OCI-LY3 (cell line): Measurements from ENCODE around the gene KLHL36.

ENCODE experiments used
- H2AFZ ChIP-seq: fragments of 200-600, 300-600 bp; shearing (Covaris generic); 2 replicates; pipeline ENCODE4 v1.6.0; 2014; ENCODE audit warnings: antibody characterized with exemption, low read depth, low read length
- H3K27ac ChIP-seq: fragments of 200-600, 300-600 bp; sonication (generic); 2 replicates; pipeline ENCODE4 v1.5.1; 2014; ENCODE audit warnings: mild to moderate bottlenecking, low read length, moderate library complexity, mixed read lengths
- H3K27me3 ChIP-seq: fragments of 200-600, 300-600 bp; sonication (generic); 2 replicates; pipeline ENCODE4 v1.6.1; 2014; ENCODE audit warnings: low read depth, low read length, mixed read lengths
- H3K36me3 ChIP-seq: fragments of 200-600, 300-600 bp; sonication (generic); replicated peaks from 2 replicates; pipeline ENCODE3; 2014; ENCODE audit warnings: low read depth, low read length, mixed read lengths
- H3K4me1 ChIP-seq: fragments of 300-600, 200-600 bp; sonication (generic); 2 replicates; pipeline ENCODE4 v1.6.1; 2014; ENCODE audit warnings: low read length, mixed read lengths
- H3K4me2 ChIP-seq: fragments of 200-600, 300-600 bp; sonication (generic); 2 replicates; pipeline ENCODE4 v1.6.1; 2014; ENCODE audit warnings: low read length, mixed read lengths
- H3K4me3 ChIP-seq: fragments of 300-600, 200-600 bp; sonication (generic); 2 replicates; pipeline ENCODE4 v1.5.1; 2014; ENCODE audit warnings: antibody characterized with exemption, mild to moderate bottlenecking, low read length, moderate library complexity
- H3K79me2 ChIP-seq: fragments of 300-600, 200-600 bp; shearing (Covaris generic); 2 replicates; pipeline ENCODE4 v1.6.1; 2014; ENCODE audit warnings: mild to moderate bottlenecking, low read length, mixed read lengths
- H3K9ac ChIP-seq: fragments of 300-600, 200-600 bp; shearing (Covaris generic); 2 replicates; pipeline ENCODE4 v1.6.0; 2014; ENCODE audit warnings: mild to moderate bottlenecking, low read length, moderate library complexity
- H3K9me3 ChIP-seq: fragments of 200-600, 300-600 bp; shearing (Covaris generic); 2 replicates; pipeline ENCODE4 v1.6.1; 2014; ENCODE audit warnings: low read length, mixed read lengths; ENCODE audit not compliant: insufficient read depth
- H4K20me1 ChIP-seq: fragments of 200-600, 300-600 bp; sonication (generic); 2 replicates; pipeline ENCODE4 v1.6.1; 2016; ENCODE audit warnings: low read length, mixed read lengths; ENCODE audit not compliant: insufficient read depth
- EZH2phosphoT487 ChIP-seq: fragments of 200-600 bp; shearing (Covaris generic); IDR thresholded peaks from 2 replicates; pipeline ENCODE4 v1.6.1; 2018; ENCODE audit warnings: antibody characterized with exemption, mixed run types, low read depth
- TF ChIP-seq, protein P1 (sequence below): fragments of 200-600, 300-600 bp; sonication (generic); IDR thresholded peaks from 2 replicates; pipeline ENCODE4 v1.5.1; 2014; ENCODE audit warnings: antibody characterized with exemption, low read length, low read depth

The KLHL36 gene

DNA sequence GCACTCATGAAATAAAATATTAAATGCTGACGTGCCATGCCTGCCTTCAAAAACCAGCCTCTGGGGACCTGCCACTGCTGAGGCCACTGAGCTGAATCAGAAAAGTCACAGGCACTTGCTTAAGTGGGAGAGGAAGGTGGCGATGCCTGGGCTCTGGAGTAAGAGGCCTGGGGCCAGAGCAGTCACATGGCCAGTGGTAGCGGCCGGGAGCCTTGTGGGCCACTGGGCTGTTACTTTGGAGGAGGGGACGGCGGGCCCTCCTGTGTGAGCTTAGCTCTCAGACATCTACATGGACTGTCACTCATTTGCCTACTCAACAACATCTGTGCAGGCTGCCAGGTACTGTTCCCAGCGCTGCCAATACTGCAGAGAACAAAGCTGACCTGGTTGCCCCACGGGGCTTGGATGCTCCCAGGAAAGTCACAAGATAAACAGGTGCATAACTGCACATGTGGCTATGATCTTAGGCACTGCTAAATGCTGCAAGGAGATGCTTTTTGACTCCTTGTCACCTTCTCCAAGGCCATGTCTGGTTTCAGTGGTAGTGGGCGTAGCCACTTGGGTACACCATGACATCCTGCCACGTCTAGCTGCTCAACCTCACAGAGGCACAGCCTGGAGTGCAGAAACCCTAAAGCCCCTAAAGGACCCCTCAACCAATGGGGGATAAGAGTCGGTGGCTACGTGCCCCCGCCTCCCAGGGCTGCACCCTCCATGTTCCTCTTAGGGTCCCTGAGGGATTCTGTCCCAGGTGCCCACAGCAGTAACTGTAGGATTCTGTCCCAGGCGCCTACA is 42.0 kb upstream of the KLHL36 start:
- Histone ChIP-seq H3K9me3 (peaks cover 36% of the 10 kb centered on the region), H4K20me1 (peaks cover 45% of the 10 kb centered on the region), H3K79me2 (peaks cover 94% of the 10 kb centered on the region), H3K4me1 (peaks cover 90% of the 10 kb centered on the region), H3K27ac (peak overlapping the region; percentile 91), H3K27me3 (no peaks in the 10 kb centered on the region), H2AFZ (no peak overlapping the region), H3K9ac (no peak overlapping the region), H3K4me2 (no peak overlapping the region), H3K4me3 (no peak overlapping the region), H3K36me3 (peaks cover 75% of the 10 kb centered on the region)
- TF ChIP-seq, protein P1, sequence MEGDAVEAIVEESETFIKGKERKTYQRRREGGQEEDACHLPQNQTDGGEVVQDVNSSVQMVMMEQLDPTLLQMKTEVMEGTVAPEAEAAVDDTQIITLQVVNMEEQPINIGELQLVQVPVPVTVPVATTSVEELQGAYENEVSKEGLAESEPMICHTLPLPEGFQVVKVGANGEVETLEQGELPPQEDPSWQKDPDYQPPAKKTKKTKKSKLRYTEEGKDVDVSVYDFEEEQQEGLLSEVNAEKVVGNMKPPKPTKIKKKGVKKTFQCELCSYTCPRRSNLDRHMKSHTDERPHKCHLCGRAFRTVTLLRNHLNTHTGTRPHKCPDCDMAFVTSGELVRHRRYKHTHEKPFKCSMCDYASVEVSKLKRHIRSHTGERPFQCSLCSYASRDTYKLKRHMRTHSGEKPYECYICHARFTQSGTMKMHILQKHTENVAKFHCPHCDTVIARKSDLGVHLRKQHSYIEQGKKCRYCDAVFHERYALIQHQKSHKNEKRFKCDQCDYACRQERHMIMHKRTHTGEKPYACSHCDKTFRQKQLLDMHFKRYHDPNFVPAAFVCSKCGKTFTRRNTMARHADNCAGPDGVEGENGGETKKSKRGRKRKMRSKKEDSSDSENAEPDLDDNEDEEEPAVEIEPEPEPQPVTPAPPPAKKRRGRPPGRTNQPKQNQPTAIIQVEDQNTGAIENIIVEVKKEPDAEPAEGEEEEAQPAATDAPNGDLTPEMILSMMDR: no peak
- TF ChIP-seq EZH2phosphoT487: no peak

DNA sequence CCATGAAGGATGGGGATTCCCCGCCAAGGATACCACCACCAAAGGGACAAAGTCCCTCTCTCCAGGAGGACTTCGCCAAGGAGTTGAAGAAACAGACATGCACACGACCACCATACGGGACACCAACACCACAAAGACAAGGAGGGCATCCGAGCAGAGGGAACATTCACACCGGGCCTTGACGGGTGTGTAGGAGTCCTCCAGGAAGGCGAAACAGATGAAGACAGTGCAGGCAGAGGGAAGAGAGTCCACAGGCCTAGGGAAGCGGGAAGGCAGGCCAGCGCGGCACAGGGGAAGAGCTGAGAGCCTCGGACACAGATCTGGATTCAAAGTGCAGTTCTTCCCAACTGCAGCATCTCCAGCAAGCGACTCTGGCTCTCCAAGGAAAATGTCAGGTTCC is 41.2 kb upstream of the KLHL36 start:
- Histone ChIP-seq H3K36me3 (peaks cover 83% of the 10 kb centered on the region), H3K4me2 (peak overlapping the region; percentile 63), H3K4me3 (peak overlapping the region; percentile 44), H3K27ac (peak overlapping the region; percentile 91), H3K27me3 (no peaks in the 10 kb centered on the region), H3K4me1 (peaks cover 82% of the 10 kb centered on the region), H2AFZ (no peak overlapping the region), H3K9me3 (peaks cover 40% of the 10 kb centered on the region), H4K20me1 (peaks cover 52% of the 10 kb centered on the region), H3K79me2 (peaks cover 96% of the 10 kb centered on the region), H3K9ac (peak overlapping the region; percentile 30; the same call in 1 of the 2 replicates)
- TF ChIP-seq EZH2phosphoT487: no peak
- TF ChIP-seq, protein P1: no peak

DNA sequence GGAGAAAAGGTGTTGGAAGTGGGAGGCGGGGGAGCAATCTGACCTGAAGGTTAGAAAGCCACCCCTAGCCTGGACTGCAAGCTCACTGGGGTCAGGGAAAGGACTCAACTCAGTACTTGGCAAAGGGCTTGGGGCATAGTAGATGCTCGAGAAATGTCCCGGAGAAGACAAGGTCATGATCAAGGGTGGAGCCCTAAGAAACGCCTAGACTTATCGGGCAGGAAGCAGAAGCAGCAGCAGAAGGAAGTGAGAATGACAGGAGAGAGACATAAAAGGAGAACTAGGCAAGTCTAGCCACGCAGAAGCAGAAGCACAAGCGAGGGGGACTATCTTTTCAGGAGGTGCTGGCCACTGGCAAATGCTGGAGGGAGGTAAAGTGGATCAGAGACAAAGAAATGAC is 40.6 kb upstream of the KLHL36 start:
- Histone ChIP-seq H3K4me1 (peaks cover 75% of the 10 kb centered on the region), H4K20me1 (peaks cover 56% of the 10 kb centered on the region), H3K4me3 (peak overlapping the region; percentile 44), H2AFZ (no peak overlapping the region), H3K36me3 (peaks cover 88% of the 10 kb centered on the region), H3K9ac (peak overlapping the region; percentile 44), H3K27me3 (no peaks in the 10 kb centered on the region), H3K9me3 (peaks cover 42% of the 10 kb centered on the region), H3K27ac (peak overlapping the region; percentile 91), H3K4me2 (peak overlapping the region; percentile 63), H3K79me2 (peaks cover 96% of the 10 kb centered on the region)
- no peak for TF ChIP-seq EZH2phosphoT487
- TF ChIP-seq, protein P1: no peak

DNA sequence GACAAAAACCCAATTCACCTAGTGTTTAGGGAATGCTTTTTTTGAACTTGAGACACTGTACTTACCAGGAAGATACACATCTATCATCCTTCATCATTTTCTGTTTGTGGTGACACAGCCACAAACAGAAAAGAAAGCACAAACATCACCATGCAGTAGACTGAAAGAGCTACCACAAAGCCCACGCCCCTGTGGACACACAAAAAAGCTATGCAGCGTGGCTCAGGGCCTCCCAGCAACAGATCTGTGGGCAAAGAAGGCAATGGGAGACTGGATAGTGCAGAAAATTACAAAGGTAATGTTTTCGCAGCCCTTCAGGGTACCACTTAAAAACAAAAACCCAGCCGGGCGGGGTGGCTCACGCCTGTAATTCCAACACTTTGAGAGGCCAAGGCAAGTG is 40.0 kb upstream of the KLHL36 start:
- H3K4me2 ChIP-seq: peak overlapping the region; percentile 63
- H3K4me3 ChIP-seq: peak overlapping the region; percentile 44

More for the DNA sequence above, 40.0 kb upstream of the KLHL36 start:
- Histone ChIP-seq H3K27ac (peak overlapping the region; percentile 91), H4K20me1 (peaks cover 58% of the 10 kb centered on the region), H3K36me3 (peaks cover 87% of the 10 kb centered on the region), H3K4me1 (peaks cover 69% of the 10 kb centered on the region), H2AFZ (no peak overlapping the region), H3K9ac (peak overlapping the region; percentile 44), H3K27me3 (no peaks in the 10 kb centered on the region), H3K79me2 (peaks cover 95% of the 10 kb centered on the region), H3K9me3 (peaks cover 42% of the 10 kb centered on the region)
- TF ChIP-seq, protein P1: no peak
- no peak for TF ChIP-seq EZH2phosphoT487
